ENCODE data around the gene DPP6.
A peak's percentile ranks its signal among the peaks of the same experiment; 100 is the strongest.
"Not testable (repeated sequence)": the region's sequence is repeated elsewhere in the genome, so short reads cannot be mapped to it uniquely, and the experiment has no call there.

The DPP6 gene

DNA sequence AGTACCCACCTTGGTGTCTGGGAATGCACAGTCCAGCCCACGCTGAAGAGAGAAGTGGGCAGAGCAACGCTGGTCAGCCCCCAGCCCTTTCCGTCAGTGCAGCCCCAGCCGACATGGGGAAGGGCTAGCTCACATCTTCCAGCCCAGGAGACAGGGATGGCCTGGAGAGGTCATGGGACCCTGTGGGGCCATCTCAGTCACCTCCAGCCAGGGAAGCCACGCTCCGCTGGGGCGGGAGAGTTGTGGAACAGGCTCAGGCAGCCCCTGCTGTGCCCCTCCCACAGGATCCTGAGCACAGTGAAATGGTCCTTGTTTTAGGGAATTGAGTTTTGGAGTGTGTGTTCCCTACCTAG, 865.6 kb downstream of the DPP6 start:
- ChIA-PET CTCF (no interaction called here), POLR2A (no interaction called here)

DNA sequence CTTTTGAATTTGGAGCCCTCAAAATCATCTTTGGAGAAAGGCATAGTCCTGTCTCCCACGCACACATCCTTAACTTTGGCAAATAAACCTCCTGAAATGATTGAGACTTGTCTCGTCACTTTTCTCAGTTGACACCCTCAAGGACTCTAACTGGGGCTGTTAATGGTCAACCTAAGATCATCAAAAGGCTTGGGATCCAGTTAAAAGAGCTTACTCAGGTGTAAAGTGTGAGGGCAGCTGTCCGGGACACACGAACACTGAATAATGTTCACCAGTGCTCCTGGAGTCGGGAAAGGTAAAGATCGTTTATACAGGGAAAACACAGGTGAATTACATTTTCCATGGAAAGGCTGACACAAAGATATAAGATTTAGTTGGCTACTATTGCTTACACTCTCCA, 866.1 kb downstream of the DPP6 start:
- TF ChIP-seq NFRKB (IDR thresholded peaks at IDR 0.05) (no peak), BHLHE40 (IDR thresholded peaks at IDR 0.05; ENCODE audit: borderline replicate concordance) (no peak), SP1 (IDR thresholded peaks at IDR 0.05) (no peak), FOXM1 (IDR thresholded peaks at IDR 0.05; ENCODE audit: borderline replicate concordance) (no peak), L3MBTL2 (conservative IDR thresholded peaks at IDR 0.05) (no peak)
- no peak for DNase-seq (ENCODE audit: extremely low spot score)
- ChIA-PET CTCF (no interaction called here), POLR2A (no interaction called here)

More for the DNA sequence above, 865.6 kb downstream of the DPP6 start:
- TF ChIP-seq, protein P1, sequence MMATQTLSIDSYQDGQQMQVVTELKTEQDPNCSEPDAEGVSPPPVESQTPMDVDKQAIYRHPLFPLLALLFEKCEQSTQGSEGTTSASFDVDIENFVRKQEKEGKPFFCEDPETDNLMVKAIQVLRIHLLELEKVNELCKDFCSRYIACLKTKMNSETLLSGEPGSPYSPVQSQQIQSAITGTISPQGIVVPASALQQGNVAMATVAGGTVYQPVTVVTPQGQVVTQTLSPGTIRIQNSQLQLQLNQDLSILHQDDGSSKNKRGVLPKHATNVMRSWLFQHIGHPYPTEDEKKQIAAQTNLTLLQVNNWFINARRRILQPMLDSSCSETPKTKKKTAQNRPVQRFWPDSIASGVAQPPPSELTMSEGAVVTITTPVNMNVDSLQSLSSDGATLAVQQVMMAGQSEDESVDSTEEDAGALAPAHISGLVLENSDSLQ (IDR thresholded peaks at IDR 0.05), result no peak
- TF ChIP-seq FOXM1 (IDR thresholded peaks at IDR 0.05; ENCODE audit: borderline replicate concordance), result no peak
- TF ChIP-seq ELF4 (IDR thresholded peaks at IDR 0.05), result no peak
- no peak for TF ChIP-seq ARNT (IDR thresholded peaks at IDR 0.05)
- no peak for TF ChIP-seq FOXK2 (IDR thresholded peaks at IDR 0.05)
- TF ChIP-seq L3MBTL2 (conservative IDR thresholded peaks at IDR 0.05), result no peak
- no peak for TF ChIP-seq BHLHE40 (IDR thresholded peaks at IDR 0.05; ENCODE audit: borderline replicate concordance)
- no peak for DNase-seq (ENCODE audit: extremely low spot score)

DNA sequence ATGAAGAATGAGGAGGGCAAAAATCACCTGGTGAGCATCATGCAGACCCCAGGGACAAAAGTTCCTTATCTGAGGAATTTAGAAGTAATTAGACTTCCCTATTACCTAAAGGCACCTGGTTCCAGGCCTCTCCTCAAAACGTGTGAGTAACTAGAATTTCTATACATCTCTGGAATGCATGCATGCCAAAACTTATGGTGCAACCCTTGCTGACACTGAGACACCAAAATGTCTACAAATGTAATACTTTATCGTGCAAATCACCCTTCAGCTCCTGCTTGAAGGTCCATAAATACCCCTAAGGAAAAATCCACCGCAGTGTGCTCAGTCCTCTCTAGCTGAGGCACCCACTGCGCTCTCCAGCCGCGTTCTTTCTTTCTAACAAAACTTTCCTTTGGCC, 866.5 kb downstream of the DPP6 start:
- no peak for DNase-seq (ENCODE audit: extremely low spot score)
- POLR2A ChIA-PET, result no interaction called here
- TF ChIP-seq FOXA1 (IDR thresholded peaks at IDR 0.05), result no peak
- no peak for TF ChIP-seq ARNT (IDR thresholded peaks at IDR 0.05)
- CTCF ChIA-PET, result no interaction called here

DNA sequence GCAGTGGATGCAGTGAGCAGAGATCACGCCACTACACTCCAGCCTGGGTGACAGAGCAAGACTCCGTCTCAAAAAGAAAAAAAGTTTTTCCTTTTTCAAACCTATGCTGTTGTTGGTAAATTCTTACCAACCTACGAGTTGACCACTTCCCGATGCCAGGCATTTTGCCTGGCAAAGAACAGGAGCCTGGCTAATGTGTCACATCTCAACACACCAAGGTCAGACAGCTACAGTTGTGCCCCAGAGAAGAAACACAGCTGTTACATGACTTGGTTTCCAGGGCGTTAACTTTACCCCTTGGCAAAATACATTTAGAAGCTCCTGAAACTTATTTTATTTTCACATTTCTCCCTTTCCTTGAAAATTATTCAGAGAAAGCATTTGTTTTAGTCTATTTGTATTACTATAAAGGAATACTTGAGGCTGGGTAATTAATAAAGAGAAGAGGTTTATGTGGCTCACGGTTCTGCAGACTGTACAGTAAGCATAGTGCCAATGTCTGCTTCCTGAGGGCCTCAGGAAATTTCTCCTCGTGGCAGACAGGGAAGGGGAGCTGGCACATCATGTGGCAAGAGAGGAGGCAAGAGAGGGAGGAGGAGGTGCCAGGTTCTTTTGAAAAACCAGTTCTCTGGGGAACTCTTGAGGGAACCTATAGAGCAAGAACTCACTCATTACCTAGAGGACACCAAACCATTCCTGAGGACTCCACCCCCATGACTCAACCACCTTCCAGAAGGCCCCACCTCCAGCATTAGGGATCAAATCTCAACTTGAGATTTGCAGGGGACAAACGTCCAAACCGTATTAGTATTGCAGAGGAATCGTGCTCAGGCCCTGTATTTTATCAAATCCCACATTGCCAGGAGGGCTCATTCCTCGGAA, 867.4 kb downstream of the DPP6 start:
- no peak for DNase-seq (ENCODE audit: extremely low spot score)
- CTCF ChIA-PET, result no interaction called here
- POLR2A ChIA-PET, result no interaction called here
- no peak for TF ChIP-seq LEF1 (IDR thresholded peaks at IDR 0.05; ENCODE audit: borderline replicate concordance)
- TF ChIP-seq NFRKB (IDR thresholded peaks at IDR 0.05), result no peak
- TF ChIP-seq ZNF384 (IDR thresholded peaks at IDR 0.05), result no peak
- no peak for TF ChIP-seq SUZ12 (IDR thresholded peaks at IDR 0.05)
- TF ChIP-seq L3MBTL2 (conservative IDR thresholded peaks at IDR 0.05), result no peak
- no peak for TF ChIP-seq ELF4 (IDR thresholded peaks at IDR 0.05)
- TF ChIP-seq FOXM1 (IDR thresholded peaks at IDR 0.05; ENCODE audit: borderline replicate concordance), result no peak

DNA sequence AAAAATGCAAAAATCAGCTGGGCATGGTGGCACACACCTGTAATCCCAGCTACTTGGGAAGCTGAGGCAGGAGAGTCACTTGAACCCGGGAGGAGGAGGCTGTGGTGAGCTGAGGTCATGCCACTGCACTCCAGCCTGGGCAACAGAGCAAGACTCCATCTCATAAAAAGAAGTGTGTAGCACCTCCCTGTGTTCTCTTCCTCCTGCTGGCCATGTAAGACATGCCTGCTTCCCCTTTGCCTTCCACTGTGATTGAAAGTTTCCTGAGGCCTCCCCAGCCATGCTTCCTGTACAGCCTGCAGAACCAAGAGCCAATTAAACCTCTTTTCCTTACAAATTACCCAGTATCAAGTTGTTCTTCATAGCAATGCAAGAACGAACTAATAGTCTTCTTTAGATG, 870.3 kb downstream of the DPP6 start:
- POLR2A ChIA-PET; DNase-seq (ENCODE audit: extremely low spot score): not testable (repeated sequence)
- CTCF ChIA-PET, result interaction anchor here (0.6 kb wide), 1 partner anchor 79 kb away, joined by 6 read pairs; no protein-coding TSS in a partner anchor

DNA sequence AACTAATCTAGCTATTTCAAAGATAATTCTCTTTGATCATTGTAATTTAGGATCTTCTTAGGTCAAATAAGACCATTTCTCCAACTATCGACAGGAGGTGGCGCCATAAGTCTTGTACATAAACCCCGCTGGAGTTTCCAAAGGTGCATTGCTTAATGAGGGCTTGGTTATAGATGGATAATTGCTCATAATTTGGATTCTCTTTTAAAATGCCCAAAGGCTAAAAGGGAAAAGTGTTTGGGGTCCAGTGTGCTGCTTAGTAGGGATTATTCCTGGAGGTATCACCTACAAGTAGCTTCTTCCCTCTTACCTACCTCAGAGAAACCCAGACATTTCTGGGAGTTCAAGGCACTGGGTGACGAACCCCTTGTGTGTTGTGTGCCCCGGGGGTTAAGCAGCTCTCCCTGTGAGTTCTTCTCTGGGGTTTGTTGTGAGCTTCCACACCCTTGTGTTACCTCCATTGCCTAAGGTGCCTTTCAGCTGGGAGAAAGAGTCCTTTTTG, 875.5 kb downstream of the DPP6 start:
- DNase-seq (ENCODE audit: extremely low spot score), result peak; percentile 66
- POLR2A ChIA-PET, result interaction anchor here (0.6 to 1.7 kb wide), 3 partner anchors 26 to 75 kb away, joined by 3 to 8 read pairs (median 4); partner anchors contain the start of gene PAXIP1

DNA sequence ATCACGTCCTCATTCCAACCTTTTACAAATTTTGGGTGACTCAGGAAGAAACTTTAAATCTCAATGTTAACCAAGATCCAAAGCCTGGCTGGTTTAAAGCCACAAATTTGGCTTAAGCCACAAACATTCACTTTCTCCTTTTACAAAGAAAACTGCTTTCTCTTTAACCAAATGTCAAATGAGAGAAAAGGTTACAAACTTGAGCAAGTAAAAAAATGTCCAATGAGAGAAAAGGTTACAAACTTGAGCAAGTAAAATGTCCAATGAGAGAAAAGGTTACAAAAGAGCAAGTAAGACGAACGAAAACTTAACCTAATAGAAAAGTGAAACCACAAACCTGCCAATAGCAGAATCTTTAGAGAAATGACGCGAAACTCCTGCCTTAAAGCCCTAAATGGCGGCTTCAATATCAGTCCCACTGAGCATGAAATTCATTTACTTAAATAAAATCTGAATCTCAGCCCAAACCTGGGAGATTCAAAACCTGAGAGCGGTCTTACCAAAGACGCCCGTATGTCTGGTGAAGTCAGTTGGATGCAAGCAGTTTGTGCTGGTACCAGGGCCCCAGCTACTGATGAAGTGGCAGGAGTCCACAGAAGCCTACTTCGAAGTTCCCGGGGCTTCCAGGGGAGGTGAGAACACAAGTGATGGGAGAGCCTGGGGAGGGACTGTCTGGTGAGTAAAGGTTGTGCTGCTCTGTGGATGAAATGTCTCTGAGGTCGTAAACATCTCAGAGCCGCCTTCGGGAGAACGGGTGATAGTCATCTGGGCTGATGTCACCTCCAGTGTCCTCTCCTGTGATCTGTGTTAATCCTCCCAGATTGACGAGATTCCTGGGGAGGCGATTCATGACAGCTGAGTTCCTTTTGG, 876.2 kb downstream of the DPP6 start:
- no peak for DNase-seq (ENCODE audit: extremely low spot score)
- ChIA-PET POLR2A (interaction anchor here (0.6 to 1.7 kb wide), 5 partner anchors 13 to 278 kb away, joined by 3 to 8 read pairs (median 4); partner anchors contain the start of gene PAXIP1), CTCF (interaction anchor here (0.5 to 2.2 kb wide), 16 partner anchors 13 to 652 kb away, joined by 3 to 15 read pairs (median 4); no protein-coding TSS in a partner anchor)
- TF ChIP-seq FOXM1 (IDR thresholded peaks at IDR 0.05; ENCODE audit: borderline replicate concordance), result no peak
- TF ChIP-seq L3MBTL2 (conservative IDR thresholded peaks at IDR 0.05), result 0 out of 2 replicates have a peak, but pooled peaks have one; percentile 21
- no peak for TF ChIP-seq SP1 (IDR thresholded peaks at IDR 0.05)

More for the DNA sequence above, 875.5 kb downstream of the DPP6 start:
- CTCF ChIA-PET, result interaction anchor here (0.6 to 2.2 kb wide), 21 partner anchors 13 to 653 kb away, joined by 3 to 15 read pairs (median 3); no protein-coding TSS in a partner anchor
- TF ChIP-seq SP1 (IDR thresholded peaks at IDR 0.05) (no peak), FOXA1 (IDR thresholded peaks at IDR 0.05) (no peak), FOXK2 (IDR thresholded peaks at IDR 0.05) (no peak), FOXM1 (IDR thresholded peaks at IDR 0.05; ENCODE audit: borderline replicate concordance) (no peak), BHLHE40 (IDR thresholded peaks at IDR 0.05; ENCODE audit: borderline replicate concordance) (no peak), ZNF384 (IDR thresholded peaks at IDR 0.05) (no peak), ELF4 (IDR thresholded peaks at IDR 0.05) (no peak), ARNT (IDR thresholded peaks at IDR 0.05) (no peak), TARDBP (IDR thresholded peaks at IDR 0.05) (no peak), CTBP1 (IDR thresholded peaks at IDR 0.05; ENCODE audit: borderline replicate concordance) (no peak), L3MBTL2 (conservative IDR thresholded peaks at IDR 0.05) (no peak), NFRKB (IDR thresholded peaks at IDR 0.05) (no peak), LEF1 (IDR thresholded peaks at IDR 0.05; ENCODE audit: borderline replicate concordance) (no peak), HDGF (IDR thresholded peaks at IDR 0.05; ENCODE audit: borderline replicate concordance) (no peak)
- TF ChIP-seq, protein P1 (IDR thresholded peaks at IDR 0.05), result no peak

Data from HEK293T (cell line).